EH (cell line): ENCODE measurements around the gene CLEC3B.
"Not testable (repeated sequence)": the region's sequence is repeated elsewhere in the genome, so short reads cannot be mapped to it uniquely, and the experiment has no call there.

Experiments used
- DNase-seq: peaks from one replicate; pipeline ENCODE4 v3.0.0-alpha.2; 2015; ENCODE audit warnings: low read depth

Gene CLEC3B

GRCh38 chr3:45035441-45036301 lies 9.6 kb downstream of the CLEC3B start:
- peak; percentile 55 for DNase-seq

- peak; percentile 95 for DNase-seq
Measured at GRCh38 chr3:45037720-45038455, 11.8 kb downstream of the CLEC3B start.

- no peak for DNase-seq
Measured at GRCh38 chr3:45041666-45042065, 15.6 kb downstream of the CLEC3B start.

- no peak for DNase-seq
Measured at GRCh38 chr3:45042162-45042561, 16.1 kb downstream of the CLEC3B start.

- peak; percentile 92 for DNase-seq
Measured at GRCh38 chr3:45043728-45044299, 17.7 kb downstream of the CLEC3B start.

GRCh38 chr3:45048244-45048643 lies 22.1 kb downstream of the CLEC3B start:
- DNase-seq, result peak; percentile 61

GRCh38 chr3:45049807-45050206 lies 23.7 kb downstream of the CLEC3B start:
- no peak for DNase-seq

- no peak for DNase-seq
Measured at GRCh38 chr3:45051685-45052084, 25.6 kb downstream of the CLEC3B start.

- DNase-seq, result not testable (repeated sequence)
Measured at GRCh38 chr3:45053805-45054195, 27.7 kb downstream of the CLEC3B start.

- peak; percentile 81 for DNase-seq
Measured at GRCh38 chr3:45054196-45054857, 28.2 kb downstream of the CLEC3B start.

GRCh38 chr3:45055032-45055410 lies 28.9 kb downstream of the CLEC3B start:
- peak; percentile 88 for DNase-seq

GRCh38 chr3:45055411-45056143 lies 29.5 kb downstream of the CLEC3B start:
- DNase-seq, result peak; percentile 88

GRCh38 chr3:45056608-45057301 lies 30.7 kb downstream of the CLEC3B start:
- DNase-seq, result peak; percentile 53

- no peak for DNase-seq
Measured at GRCh38 chr3:45057557-45057956, 31.5 kb downstream of the CLEC3B start.

GRCh38 chr3:45059132-45059531 lies 33.0 kb downstream of the CLEC3B start:
- no peak for DNase-seq

- peak; percentile 35 for DNase-seq
Measured at GRCh38 chr3:45060165-45060892, 34.2 kb downstream of the CLEC3B start.

GRCh38 chr3:45062697-45063070 lies 36.6 kb downstream of the CLEC3B start:
- DNase-seq, result no peak

GRCh38 chr3:45064512-45065372 lies 38.6 kb downstream of the CLEC3B start:
- peak; percentile 94 for DNase-seq

- DNase-seq, result no peak
Measured at GRCh38 chr3:45065373-45065720, 39.2 kb downstream of the CLEC3B start.
